HepG2 (cell line): ENCODE data around the gene SSPN. TPM values are rescaled to one million over a fixed set of nuclear protein-coding genes. Genes with fewer than 3 reads are reported as not detected.

Experiments
- ATAC-seq: fragments of 200-7000 bp; cut with Tn5 transposase; 3 replicates; pipeline ENCODE4 v1.9.1; 2020; ENCODE audit warnings: mild to moderate bottlenecking, moderate library complexity
- BruUV-seq: library from RNA; stranded (reverse); fragments of 400-500 nt; replicated peaks from 2 replicates; lab custom pipeline; 2021; lab: Mats Ljungman, UMichigan
- CTCF ChIA-PET: fragments of 300-600 bp; formaldehyde crosslinking; extraction: SDS; loops from one replicate; lab custom pipeline; 2021; ENCODE audit warnings: low total read pairs, inconsistent platforms, low intra/inter-chr PET ratio; lab: Yijun Ruan, JAX
- POLR2A ChIA-PET: fragments of 350-600 bp; sonication (Branson Sonifier 250); formaldehyde crosslinking; loops from one replicate; lab custom pipeline; 2020; ENCODE audit warnings: antibody characterized with exemption, inconsistent platforms; lab: Yijun Ruan, JAX
- DNase-seq: peaks from one replicate; pipeline ENCODE4 v3.0.0-alpha.2; 2015; ENCODE audit warnings: low spot score
- FAIRE-seq: peaks from 3 replicates; lab custom pipeline; 2011; peaks lifted over from hg19 to GRCh38; lab: Jason Lieb, UNC
- H2AFZ ChIP-seq: one replicate; pipeline ENCODE4 v1.6.1; 2011; ENCODE audit warnings: low read length, inconsistent platforms
- H3K27ac ChIP-seq: fragments of 300-600 bp; 3 replicates; pipeline ENCODE4 v1.8.0; 2011; ENCODE audit warnings: mixed run types, mild to moderate bottlenecking, mixed read lengths, low read length, inconsistent platforms; ENCODE audit not compliant: insufficient read depth; ENCODE audit errors: extremely low read length
- H3K27me3 ChIP-seq, 2 experiments: fragments of 200-600 bp in 1 of 2; 2 replicates in 1 of 2; 3 replicates in 1 of 2; pipeline versions ENCODE4 v1.6.0 to v1.8.0; 2011; ENCODE audit warnings: low read length in 2 of 2, mild to moderate bottlenecking in 2 of 2, moderate library complexity in 2 of 2, inconsistent platforms in 1 of 2; ENCODE audit not compliant: insufficient read depth in 2 of 2, control insufficient read depth in 1 of 2
- H3K36me3 ChIP-seq, 2 experiments: fragments of 200-600 bp in 1 of 2; replicated peaks in 1 of 2; 2 replicates in 1 of 2; 3 replicates in 1 of 2; pipeline versions ENCODE4 v1.5.1 to v1.8.0; 2011; ENCODE audit warnings: low read length in 2 of 2, inconsistent platforms in 1 of 2; ENCODE audit not compliant: insufficient read depth in 2 of 2, control insufficient read depth in 1 of 2
- H3K4me1 ChIP-seq: 2 replicates; pipeline ENCODE4 v1.5.1; 2012; ENCODE audit warnings: low read length, inconsistent platforms; ENCODE audit not compliant: insufficient read depth
- H3K4me2 ChIP-seq: 2 replicates; pipeline ENCODE4 v1.6.0; 2011; ENCODE audit warnings: low read depth, low read length, inconsistent platforms
- H3K4me3 ChIP-seq, 3 experiments: fragments of 200-600 bp in 1 of 3; sonication (generic), shearing (Covaris generic) in 1 of 3; replicated peaks in 1 of 3; 2 replicates each; pipeline ENCODE4 v1.5.1; 2011 to 2016; ENCODE audit warnings: low read length in 3 of 3, inconsistent platforms in 2 of 3, low read depth in 2 of 3, mild to moderate bottlenecking in 2 of 3, control low read depth in 1 of 3, mixed read lengths in 1 of 3; ENCODE audit not compliant: insufficient read depth in 1 of 3
- H3K79me2 ChIP-seq: one replicate; pipeline ENCODE4 v1.6.1; 2011; ENCODE audit warnings: low read length, inconsistent platforms; ENCODE audit not compliant: insufficient read depth
- H3K9ac ChIP-seq: 2 replicates; pipeline ENCODE4 v1.6.0; 2011; ENCODE audit warnings: mild to moderate bottlenecking, low read depth, low read length, inconsistent platforms; ENCODE audit not compliant: insufficient read depth
- H3K9me3 ChIP-seq: 2 replicates; pipeline ENCODE4 v1.5.1; 2012; ENCODE audit warnings: mild to moderate bottlenecking, low read length
- H4K20me1 ChIP-seq: 2 replicates; pipeline ENCODE4 v1.6.0; 2011; ENCODE audit warnings: inconsistent platforms, mild to moderate bottlenecking, low read length, moderate library complexity; ENCODE audit not compliant: insufficient read depth
- EP300 ChIP-seq, 3 experiments: sonication (generic) in 1 of 3; formaldehyde crosslinking in 1 of 3; IDR thresholded peaks; 2 replicates each; pipeline versions ENCODE4 v1.5.1 to v1.6.1; 2011 to 2020; ENCODE audit warnings: low read depth in 2 of 3, low read length in 2 of 3, borderline replicate concordance in 1 of 3, improper control_type of control experiment in 1 of 3, mild to moderate bottlenecking in 1 of 3, missing genetic modification reagents in 1 of 3, moderate library complexity in 1 of 3
- MIER3 ChIP-seq: IDR thresholded peaks from 2 replicates; pipeline ENCODE4 v1.6.1; 2016; ENCODE audit warnings: missing compliant biosample characterization, borderline replicate concordance
- MYPOP ChIP-seq: sonication (generic); formaldehyde crosslinking; IDR thresholded peaks from 2 replicates; pipeline ENCODE4 v1.8.1; 2023; ENCODE audit warnings: mild to moderate bottlenecking, moderate library complexity, missing genetic modification reagents
- POLR2AphosphoS2 ChIP-seq: IDR thresholded peaks from 2 replicates; pipeline ENCODE4 v1.6.1; 2011; ENCODE audit warnings: low read depth, low read length, improper control_type of control experiment
- TCF12 ChIP-seq, 2 experiments: fragments of 450-650 bp in 1 of 2; sonication (generic) in 1 of 2; formaldehyde crosslinking in 1 of 2; IDR thresholded peaks; 2 replicates each; pipeline versions ENCODE4 v1.6.1 to v1.8.0; 2017 to 2022; ENCODE audit warnings: antibody characterized with exemption in 1 of 2, mild to moderate bottlenecking in 1 of 2, missing genetic modification reagents in 1 of 2, moderate library complexity in 1 of 2
- TMF1 ChIP-seq: sonication (generic); formaldehyde crosslinking; IDR thresholded peaks from 2 replicates; pipeline ENCODE4 v1.8.1; 2022; ENCODE audit warnings: low read depth, missing genetic modification reagents
- ZNF3 ChIP-seq: IDR thresholded peaks from 2 replicates; pipeline ENCODE4 v1.7.0; 2017; ENCODE audit warnings: inconsistent platforms
- ZNF720 ChIP-seq: sonication (generic); formaldehyde crosslinking; IDR thresholded peaks from 2 replicates; pipeline ENCODE4 v1.4.0; 2020; ENCODE audit warnings: missing genetic modification reagents
- WGBS: methylation state at CpG from one replicate; pipeline ENCODE4 v1.1.6; 2017; ENCODE audit warnings: low lambda C conversion rate; 5-methylcytosine and 5-hydroxymethylcytosine counted together
- in situ Hi-C: cut with HindIII; loops from 2 replicates; pipeline ENCODE4 v1.10.0; 2017; ENCODE audit warnings: low pct_unique_long_range_greater_than_20kb; ENCODE audit not compliant: extremely low pct_ligation_motif_present
- intact Hi-C: fragments of 100-400 bp; cut with micrococcal nuclease; formaldehyde crosslinking; loops from one replicate; pipeline ENCODE4 v1.10.0; 2022; ENCODE audit not compliant: unreplicated experiment
- polyA plus RNA-seq, 8 experiments: library from polyadenylated mRNA; depleted of rRNA in 3 of 8; stranded (reverse) in 7 of 8; unstranded in 1 of 8; fragments of >200 nt; fragmentation: Illumina TruSeq in 4 of 8; extraction: Trizol in 4 of 8; gene quantifications; 2 replicates each; pipeline versions ENCODE4 v1.2.1 to v1.2.3, GENCODE V29; 2011 to 2016; ENCODE audit warnings: low read depth in 4 of 8, missing spikeins in 1 of 8, mixed read lengths in 1 of 8; ENCODE audit not compliant: insufficient read depth in 1 of 8
- total RNA-seq, 5 experiments: library from RNA; depleted of rRNA; stranded (reverse); fragments of >200 nt; fragmentation: Illumina TruSeq; extraction: Trizol; gene quantifications; 2 replicates each; pipeline ENCODE4 v1.2.3, GENCODE V29; 2016; ENCODE audit warnings: low read depth in 1 of 5
- TF ChIP-seq, protein P1 (sequence below): sonication (generic); formaldehyde crosslinking; IDR thresholded peaks from 2 replicates; pipeline ENCODE4 v1.5.0; 2020; ENCODE audit warnings: missing genetic modification reagents, mild to moderate bottlenecking, borderline replicate concordance
- TF ChIP-seq, protein P2 (sequence below): sonication (generic); formaldehyde crosslinking; IDR thresholded peaks from 2 replicates; pipeline ENCODE4 v1.5.0; 2020; ENCODE audit warnings: mild to moderate bottlenecking, low read depth, missing genetic modification reagents, borderline replicate concordance

The SSPN gene
- total and polyA plus RNA-seq, 2 of the 13 experiments (the other 11 are each of a cell fraction or from before 2014, with no cell fraction given): not detected

DNA sequence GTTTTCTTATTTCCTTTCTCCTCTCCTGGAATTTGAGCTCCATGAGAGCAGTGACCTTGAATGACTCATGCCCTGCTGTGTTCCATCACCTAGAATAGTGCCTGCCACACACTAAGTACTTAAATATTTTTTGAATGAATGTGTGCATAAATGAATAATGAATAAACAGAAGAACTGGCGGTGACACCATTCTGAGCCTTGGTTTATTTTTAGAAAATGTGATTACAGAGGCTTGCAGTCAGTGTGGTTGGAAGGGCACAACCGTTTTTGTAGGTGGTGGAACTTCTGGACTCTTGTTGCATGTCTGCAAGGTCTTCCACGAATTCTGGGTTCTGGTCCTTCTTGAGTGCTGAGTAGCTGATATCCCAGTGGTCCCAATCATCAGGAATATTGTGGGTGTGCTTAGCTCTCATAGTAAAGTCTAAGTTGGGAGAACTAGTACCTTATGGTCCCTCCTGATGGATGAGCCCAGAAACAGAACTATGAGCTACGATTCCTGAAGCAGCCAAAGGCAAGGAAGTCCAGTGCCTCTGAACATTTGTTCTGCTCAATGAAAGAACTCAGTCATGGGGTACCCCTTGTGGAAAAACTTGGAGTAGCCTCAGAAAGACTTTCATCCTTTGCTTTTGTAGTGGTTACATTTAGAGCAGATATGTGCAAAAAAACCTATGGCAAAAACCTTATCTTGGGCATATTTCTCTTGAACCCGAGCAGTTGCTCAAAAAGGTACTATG, 41.8 kb upstream of the SSPN start (continued):
- TF ChIP-seq, protein P1, sequence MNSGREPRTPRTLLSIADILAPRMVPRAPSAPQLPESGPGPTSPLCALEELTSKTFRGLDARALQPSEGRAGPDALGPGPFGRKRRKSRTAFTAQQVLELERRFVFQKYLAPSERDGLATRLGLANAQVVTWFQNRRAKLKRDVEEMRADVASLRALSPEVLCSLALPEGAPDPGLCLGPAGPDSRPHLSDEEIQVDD (CRISPR knock-in tag): no peak
- no peak for TF ChIP-seq ZNF3

- no peak overlapping the region for H3K27ac ChIP-seq
- H3K36me3 ChIP-seq: no peaks in the 10 kb centered on the region
- peaks cover 16% of the 10 kb centered on the region for H3K4me1 ChIP-seq
- ChIA-PET POLR2A (no interaction called here), CTCF (no interaction called here)
- FAIRE-seq: no peak
- in situ Hi-C loops: no loop called here
- no peak for ATAC-seq
- H4K20me1 ChIP-seq: no peaks in the 10 kb centered on the region
- no peak for DNase-seq
- no peaks in the 10 kb centered on the region for H3K79me2 ChIP-seq
- intact Hi-C loops: no loop called here
- TF ChIP-seq MYPOP (CRISPR knock-in tag): no peak
- no peak for TF ChIP-seq ZNF720 (CRISPR knock-in tag)
- TF ChIP-seq TMF1 (CRISPR knock-in tag): no peak
- no peak for TF ChIP-seq TCF12 (IDR thresholded peaks at IDR 0.05)
- no peak for TF ChIP-seq TCF12 (CRISPR knock-in tag; IDR thresholded peaks at IDR 0.05)
- TF ChIP-seq EP300 (IDR thresholded peaks at IDR 0.05; ENCODE audit: low read depth in 2 of 2, low read length in 2 of 2): no peak
- TF ChIP-seq EP300 (CRISPR knock-in tag; IDR thresholded peaks at IDR 0.05; ENCODE audit: borderline replicate concordance): no peak
- no peak for TF ChIP-seq MIER3 (CRISPR knock-in tag)
- TF ChIP-seq POLR2AphosphoS2: no peak
- TF ChIP-seq, protein P2, sequence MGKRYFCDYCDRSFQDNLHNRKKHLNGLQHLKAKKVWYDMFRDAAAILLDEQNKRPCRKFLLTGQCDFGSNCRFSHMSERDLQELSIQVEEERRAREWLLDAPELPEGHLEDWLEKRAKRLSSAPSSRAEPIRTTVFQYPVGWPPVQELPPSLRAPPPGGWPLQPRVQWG (CRISPR knock-in tag): no peak
- 41% methylated on average over 17 of the region's 17 CpGs for WGBS
- no peak overlapping the region for H2AFZ ChIP-seq
- BruUV-seq: no TSS peak
- H3K4me2 ChIP-seq: no peak overlapping the region
- no peaks in the 10 kb centered on the region for H3K9me3 ChIP-seq
- H3K9ac ChIP-seq: no peak overlapping the region
- H3K27me3 ChIP-seq: no peaks in the 10 kb centered on the region; a peak in 1 of 5 replicates
- no peak overlapping the region for H3K4me3 ChIP-seq
Observed at GRCh38 chr12:26156201-26156871, 39.0 kb upstream of the SSPN start.
